GM19372 (cell line): ENCODE results near the gene ACY1.

Experiments used
- ATAC-seq: cut with Tn5 transposase; IDR thresholded peaks from one replicate; pipeline ENCODE4 v1.9.1; 2021; ENCODE audit warnings: mild to moderate bottlenecking, low read depth, moderate library complexity; ENCODE audit not compliant: unreplicated experiment

ACY1 gene

GRCh38 chr3:52002748-52003147 lies 19.4 kb downstream of the ACY1 start:
- ATAC-seq: no peak

- ATAC-seq: no peak
These were observed 20.9 kb downstream of the ACY1 start for GRCh38 chr3:52004163-52004787.

- ATAC-seq: no peak
These were observed 21.6 kb downstream of the ACY1 start for GRCh38 chr3:52004906-52005395.

- no peak for ATAC-seq
These were observed 22.2 kb downstream of the ACY1 start for GRCh38 chr3:52005571-52005986.

GRCh38 chr3:52006017-52006819 lies 22.9 kb downstream of the ACY1 start:
- no peak for ATAC-seq

- no peak for ATAC-seq
These were observed 23.4 kb downstream of the ACY1 start for GRCh38 chr3:52006820-52007133.

GRCh38 chr3:52007291-52007690 lies 24.0 kb downstream of the ACY1 start:
- no peak for ATAC-seq

GRCh38 chr3:52010431-52010830 lies 27.1 kb downstream of the ACY1 start:
- no peak for ATAC-seq

- no peak for ATAC-seq
These were observed 29.4 kb downstream of the ACY1 start for GRCh38 chr3:52012699-52013098.

- ATAC-seq: no peak
These were observed 30.7 kb downstream of the ACY1 start for GRCh38 chr3:52013802-52014598.

- no peak for ATAC-seq
These were observed 31.3 kb downstream of the ACY1 start for GRCh38 chr3:52014613-52015012.

GRCh38 chr3:52015438-52016228 lies 32.3 kb downstream of the ACY1 start:
- no peak for ATAC-seq

- no peak for ATAC-seq
These were observed 34.3 kb downstream of the ACY1 start for GRCh38 chr3:52017586-52017985.

GRCh38 chr3:52018319-52019000 lies 35.1 kb downstream of the ACY1 start:
- no peak for ATAC-seq

- no peak for ATAC-seq
These were observed 36.2 kb downstream of the ACY1 start for GRCh38 chr3:52019352-52020080.

GRCh38 chr3:52020796-52021195 lies 37.5 kb downstream of the ACY1 start:
- ATAC-seq: no peak

GRCh38 chr3:52021489-52022268 lies 38.3 kb downstream of the ACY1 start:
- ATAC-seq: no peak

GRCh38 chr3:52022323-52023100 lies 39.2 kb downstream of the ACY1 start:
- no peak for ATAC-seq
